Pons (tissue), 1 donor: ENCODE results near the gene MEIS1.
"Not testable (repeated sequence)": the region's sequence is repeated elsewhere in the genome, so short reads cannot be mapped to it uniquely, and the experiment has no call there.

Source experiments
- DNase-seq: peaks from one replicate; pipeline ENCODE4 v3.0.0-alpha.2; 2016; ENCODE audit warnings: low spot score

Gene MEIS1

GRCh38 chr2:66467718-66468117 lies 32.8 kb downstream of the MEIS1 start:
- DNase-seq = no peak

DNA sequence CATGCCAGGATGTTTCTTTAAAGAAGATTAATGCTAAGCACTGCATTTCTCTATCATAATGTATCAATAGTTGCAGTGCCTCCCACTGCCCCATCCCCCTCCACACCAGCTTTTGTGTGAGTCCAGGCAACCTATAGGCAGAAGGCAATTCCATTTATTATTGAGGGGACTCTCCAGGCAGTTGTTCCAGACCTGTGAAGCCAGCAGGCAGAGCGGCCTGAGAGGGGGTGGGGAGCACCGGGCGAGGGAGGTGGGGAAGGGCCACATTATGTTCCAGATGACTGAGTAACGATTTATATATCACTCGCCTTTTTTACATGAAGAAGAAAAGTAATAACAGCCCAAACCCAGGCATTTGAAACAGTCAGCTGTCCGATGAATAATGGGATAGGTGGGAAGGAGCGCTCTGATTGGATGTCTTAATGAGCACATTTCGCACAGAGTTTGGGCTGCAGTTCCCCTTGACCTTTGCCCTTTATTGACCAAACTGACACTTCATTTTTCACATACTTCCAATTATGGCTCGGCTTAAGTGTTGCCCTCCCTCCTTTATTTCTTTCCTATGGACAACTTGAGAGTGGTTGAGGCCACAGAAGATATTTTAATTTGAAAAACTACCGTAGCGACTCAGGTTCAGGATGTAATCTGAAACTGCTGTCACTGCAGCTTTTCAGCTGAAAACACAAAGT lies 34.4 kb downstream of the MEIS1 start:
- no peak for DNase-seq

DNA sequence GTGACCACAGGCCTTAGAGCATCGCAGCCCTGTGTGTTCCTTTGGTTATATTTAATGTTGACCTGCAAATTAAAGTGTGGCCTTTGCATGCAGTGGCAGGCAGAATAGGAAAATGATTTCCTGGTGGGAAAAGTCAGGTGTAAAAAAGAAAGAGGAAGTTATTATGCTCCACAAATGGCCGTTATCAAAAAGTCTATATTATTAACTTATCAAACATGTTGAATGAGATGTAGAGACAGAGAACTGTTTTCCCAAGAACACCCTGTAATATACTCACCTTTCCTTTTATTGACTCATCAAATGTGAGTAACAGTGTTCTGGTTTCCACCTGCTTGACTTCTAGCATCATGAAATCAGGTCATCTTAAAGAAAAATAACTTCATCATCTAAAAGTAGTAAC lies 35.3 kb downstream of the MEIS1 start:
- DNase-seq = no peak

DNA sequence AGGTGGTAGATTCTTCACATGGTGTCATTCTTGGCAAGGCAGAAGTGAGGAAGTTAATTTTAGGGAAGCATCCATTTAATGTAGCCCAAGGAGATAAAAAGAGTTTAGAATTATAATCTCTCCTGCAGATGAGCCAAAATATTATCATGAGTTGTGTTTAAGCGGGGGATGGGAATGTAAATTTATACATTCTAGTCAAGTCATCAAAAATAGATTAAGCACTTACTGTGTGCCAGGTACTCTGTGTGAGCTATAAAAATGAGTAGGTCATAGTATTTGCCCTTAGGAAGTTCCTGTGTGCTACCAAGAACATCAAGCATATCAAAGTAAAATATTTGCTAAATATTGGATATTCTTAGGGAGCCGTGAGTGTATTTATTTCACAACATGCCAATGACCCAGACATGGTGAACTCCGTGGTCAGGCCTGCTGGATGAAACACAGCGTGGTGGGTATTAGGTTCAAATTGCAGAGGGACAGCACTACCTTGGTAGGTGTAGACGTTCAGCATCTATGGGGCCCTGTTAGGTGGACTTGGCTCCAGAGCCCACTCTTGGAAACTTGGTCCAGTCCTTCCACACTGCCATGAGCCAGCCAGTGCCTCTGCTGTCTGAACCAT lies 37.4 kb downstream of the MEIS1 start:
- DNase-seq = no peak

- DNase-seq = no peak
Measured at GRCh38 chr2:66477135-66477842, 42.4 kb downstream of the MEIS1 start.

- no peak for DNase-seq
Measured at GRCh38 chr2:66478299-66478698, 43.4 kb downstream of the MEIS1 start.

DNA sequence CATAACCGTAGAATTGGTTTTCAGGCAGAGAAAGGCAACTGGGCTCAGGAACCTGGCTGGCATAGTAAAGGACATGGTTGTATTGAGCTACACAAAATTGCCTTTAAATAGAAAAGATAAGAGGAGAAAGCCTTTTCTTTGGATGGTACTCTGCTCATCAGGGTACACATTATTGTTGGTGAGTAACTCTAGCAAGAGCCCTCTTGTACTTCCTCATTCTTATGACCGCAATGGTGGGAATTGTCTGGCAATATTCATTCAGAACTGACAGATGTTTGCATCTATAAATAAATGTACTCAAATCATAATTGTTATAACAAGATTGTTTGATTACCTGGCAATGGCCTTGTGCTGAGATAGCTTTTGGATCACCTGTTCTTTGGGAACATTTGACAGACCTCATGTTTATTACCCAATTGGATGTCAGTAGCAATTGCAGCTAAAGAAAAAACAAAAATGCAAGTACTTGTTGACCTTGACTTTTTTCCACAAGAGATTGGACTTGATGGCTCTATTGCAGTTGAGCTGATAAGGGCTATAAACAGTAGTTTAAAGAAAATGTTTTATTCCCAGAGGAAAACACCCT lies 43.9 kb downstream of the MEIS1 start:
- no peak for DNase-seq

DNA sequence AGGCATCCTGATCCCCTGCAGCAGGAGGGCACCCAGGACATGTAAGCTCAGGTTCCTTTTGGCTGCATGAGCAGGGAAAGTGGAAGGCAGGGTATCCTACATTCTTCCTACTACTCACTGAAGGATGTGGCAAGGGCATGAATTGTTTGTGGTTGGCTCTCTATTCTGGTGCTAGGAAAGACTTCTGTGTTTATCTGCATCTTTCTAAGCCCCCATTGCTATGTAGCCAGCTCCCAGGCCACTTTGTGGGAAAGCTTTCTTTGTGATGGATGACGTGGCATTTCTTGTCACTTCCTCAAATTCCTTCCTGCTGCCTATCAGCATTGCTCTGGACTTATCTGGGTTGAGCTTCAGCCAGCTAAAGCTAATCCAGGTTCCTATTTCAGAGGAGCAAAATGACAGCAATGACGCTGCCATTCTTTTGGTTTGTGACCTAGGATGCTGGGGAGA lies 46.2 kb downstream of the MEIS1 start:
- no peak for DNase-seq

- not testable (repeated sequence) for DNase-seq
Measured at GRCh38 chr2:66485252-66485651, 50.3 kb downstream of the MEIS1 start.

DNA sequence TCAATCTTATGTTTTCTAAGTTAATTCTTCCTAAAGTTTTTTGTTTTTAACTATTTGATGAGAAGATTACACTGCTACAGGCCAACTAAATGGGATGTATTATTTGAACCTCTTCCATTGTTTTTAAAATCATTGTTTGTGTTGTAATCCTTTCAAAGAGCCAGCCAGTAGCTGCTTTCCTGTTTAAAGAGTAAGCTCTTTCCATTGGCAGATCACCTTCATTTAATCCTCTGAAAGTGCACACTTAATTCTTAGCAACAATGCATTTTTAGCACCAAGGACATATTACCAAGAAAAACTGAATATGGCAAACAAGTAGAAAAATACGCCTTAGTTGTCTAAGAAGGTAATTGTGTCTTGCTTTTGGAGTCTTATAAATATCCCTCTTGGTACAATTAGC lies 54.0 kb downstream of the MEIS1 start:
- no peak for DNase-seq

GRCh38 chr2:66489436-66489835 lies 54.5 kb downstream of the MEIS1 start:
- peak; percentile 82 for DNase-seq

GRCh38 chr2:66490588-66491001 lies 55.7 kb downstream of the MEIS1 start:
- no peak for DNase-seq

- no peak for DNase-seq
Measured at GRCh38 chr2:66494708-66495107, 59.8 kb downstream of the MEIS1 start.

- DNase-seq = no peak
Measured at GRCh38 chr2:66495788-66496640, 61.1 kb downstream of the MEIS1 start.

DNA sequence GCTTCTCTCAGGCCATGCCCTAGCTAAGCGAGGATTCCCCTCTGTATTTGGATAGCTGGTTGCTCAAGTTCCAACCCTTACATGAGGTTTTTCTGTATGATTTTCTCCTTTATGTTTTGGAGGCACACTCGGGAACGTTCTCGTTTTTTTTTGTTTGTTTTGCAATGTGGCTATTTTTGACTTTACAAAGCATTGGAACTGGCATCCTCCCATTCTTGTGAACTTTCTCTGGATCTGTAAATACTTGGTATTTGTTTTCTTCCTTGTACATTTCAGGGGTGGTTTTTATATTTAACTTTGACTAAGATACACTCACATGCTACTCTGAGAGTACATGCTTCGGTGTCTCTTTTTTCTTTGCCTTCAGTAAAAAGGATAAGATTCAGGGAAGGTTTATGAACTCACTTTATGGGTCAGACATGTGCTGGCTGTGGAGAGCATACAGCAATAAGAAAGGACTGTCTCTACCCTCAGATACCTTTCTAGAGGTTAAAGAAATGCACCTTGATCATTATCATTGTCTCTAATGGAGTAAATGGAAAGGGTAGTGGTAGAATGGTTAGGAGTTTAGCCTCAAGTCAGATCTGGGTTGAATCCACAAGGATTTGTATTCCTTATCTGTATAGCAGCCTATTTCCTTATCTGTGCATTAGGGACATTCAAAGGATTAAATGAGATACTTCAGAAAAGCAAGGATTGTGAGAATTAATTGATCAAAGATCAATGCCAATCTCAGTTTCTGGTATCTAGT lies 61.9 kb downstream of the MEIS1 start:
- no peak for DNase-seq

DNA sequence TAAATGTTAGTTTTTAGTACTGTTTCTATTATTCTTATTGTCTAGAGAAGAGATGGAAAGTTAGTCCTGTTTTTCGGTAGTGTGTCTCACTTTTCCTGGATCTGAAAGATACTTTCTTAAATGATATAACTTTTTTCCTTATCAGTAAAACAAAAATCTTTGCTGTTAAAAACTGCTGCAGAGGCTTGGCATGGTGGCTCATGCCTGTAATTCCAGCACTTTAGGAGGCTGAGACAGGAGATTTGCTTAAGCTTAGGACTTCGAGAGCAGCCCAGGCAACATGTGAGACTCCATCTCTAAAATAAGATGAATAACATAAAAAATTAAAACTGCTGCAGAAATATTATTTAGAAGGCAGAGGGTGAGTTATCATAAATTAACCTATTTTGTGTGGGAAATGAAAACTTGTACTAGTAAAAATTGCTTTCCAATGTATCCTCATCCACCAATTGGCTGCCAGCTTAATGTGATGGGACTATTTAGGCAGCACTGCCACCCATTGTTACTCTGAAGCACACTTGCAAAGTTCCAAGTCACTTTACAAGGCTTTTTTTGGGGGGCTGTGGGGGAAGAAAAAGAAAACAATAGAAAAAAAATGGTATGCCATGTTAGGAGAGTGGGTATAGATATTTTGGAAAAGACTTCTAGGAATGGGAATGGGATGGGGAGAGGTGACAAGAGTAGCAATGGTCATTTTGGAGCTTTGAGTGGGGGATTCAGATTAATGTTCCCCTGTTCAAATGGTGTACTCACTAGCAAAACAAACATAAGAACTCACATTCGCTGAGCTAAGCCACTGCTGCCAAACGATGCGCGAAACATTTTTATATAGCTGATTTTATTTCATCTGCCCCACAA lies 62.7 kb downstream of the MEIS1 start:
- DNase-seq = peak; percentile 74

GRCh38 chr2:66498289-66498975 lies 63.5 kb downstream of the MEIS1 start:
- DNase-seq = no peak

DNA sequence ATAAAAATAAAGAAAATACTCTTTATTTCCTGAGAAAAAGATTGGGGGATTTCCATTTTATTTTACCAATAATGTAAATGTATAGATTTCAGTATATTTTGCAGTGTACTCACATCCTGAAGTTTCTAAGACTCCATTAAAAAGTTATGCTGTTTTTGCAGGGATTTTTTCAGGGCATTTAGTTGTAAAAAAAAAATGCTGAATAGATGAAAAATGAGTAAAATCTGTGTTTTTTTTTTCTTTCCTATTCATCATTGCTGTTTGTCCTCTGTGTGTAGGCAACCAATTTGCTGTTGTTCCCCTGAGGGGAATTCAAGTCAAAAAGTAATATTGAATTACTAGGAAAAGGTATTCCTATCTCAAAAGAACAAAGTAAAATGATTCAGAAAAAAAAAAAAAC lies 66.3 kb downstream of the MEIS1 start:
- no peak for DNase-seq

- DNase-seq = no peak
Measured at GRCh38 chr2:66506265-66506664, 71.3 kb downstream of the MEIS1 start.
